G401 (cell line): ENCODE results near the gene FLT3. TPM values are rescaled to one million over a fixed set of nuclear protein-coding genes. Genes with fewer than 3 reads are reported as not detected.
A peak's percentile ranks its signal among the peaks of the same experiment; 100 is the strongest.
"Not testable (repeated sequence)": the region's sequence is repeated elsewhere in the genome, so short reads cannot be mapped to it uniquely, and the experiment has no call there.

ENCODE experiments used
- DNase-seq: peaks from one replicate; pipeline ENCODE4 v3.0.0-alpha.2; 2015; ENCODE audit warnings: low spot score
- in situ Hi-C: cut with HindIII; loops from 2 replicates; pipeline ENCODE4 v1.10.0; 2016; ENCODE audit warnings: low sequenced_read_pairs, mixed read lengths
- total RNA-seq: library from RNA; depleted of rRNA; stranded (reverse); fragments of >200 nt; shearing (Covaris generic); gene quantifications from 2 replicates; pipeline ENCODE4 v1.2.3, GENCODE V29; 2014

FLT3 gene
- total RNA-seq, 1 experiment from 2014 or later: not detected

DNA sequence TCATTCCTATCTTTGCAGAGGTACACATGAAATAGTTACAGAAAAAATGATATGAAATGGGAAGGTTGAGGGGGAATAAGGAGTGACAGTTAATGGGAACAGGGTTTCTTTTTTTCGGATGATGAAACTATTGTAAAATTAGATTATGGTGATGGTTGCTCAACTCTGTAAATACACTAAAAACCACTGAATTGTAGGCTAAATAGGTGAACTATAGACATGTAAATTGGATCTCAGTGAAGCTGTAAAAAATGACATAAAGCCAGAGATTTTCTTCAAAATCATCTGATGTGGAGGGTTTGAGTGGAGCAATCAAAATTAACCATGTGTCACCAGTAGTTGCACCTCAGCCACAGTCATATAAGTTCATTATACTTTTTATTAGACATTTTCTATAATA, 6.6 kb upstream of the FLT3 start:
- in situ Hi-C loops: no loop called here
- no peak for DNase-seq

DNA sequence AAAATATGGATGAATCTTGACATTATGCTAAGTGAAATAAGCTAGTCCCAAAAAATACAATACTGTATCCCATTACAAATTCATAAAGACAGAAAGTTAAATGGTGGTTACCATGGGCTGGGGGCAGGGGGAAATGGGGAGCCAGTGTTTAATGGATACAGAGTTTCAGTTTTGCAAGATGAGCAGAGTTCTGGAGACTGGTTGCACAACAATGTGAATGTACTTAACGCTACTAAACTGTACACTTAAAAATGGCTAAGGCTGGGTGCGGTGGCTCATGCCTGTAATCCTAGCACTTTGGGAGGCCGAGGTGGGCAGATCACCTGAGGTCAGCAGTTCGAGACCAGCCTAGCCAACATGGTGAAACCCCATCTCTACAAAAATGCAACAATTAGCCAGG, 1.5 kb upstream of the FLT3 start:
- DNase-seq, in situ Hi-C loops: not testable (repeated sequence)

DNA sequence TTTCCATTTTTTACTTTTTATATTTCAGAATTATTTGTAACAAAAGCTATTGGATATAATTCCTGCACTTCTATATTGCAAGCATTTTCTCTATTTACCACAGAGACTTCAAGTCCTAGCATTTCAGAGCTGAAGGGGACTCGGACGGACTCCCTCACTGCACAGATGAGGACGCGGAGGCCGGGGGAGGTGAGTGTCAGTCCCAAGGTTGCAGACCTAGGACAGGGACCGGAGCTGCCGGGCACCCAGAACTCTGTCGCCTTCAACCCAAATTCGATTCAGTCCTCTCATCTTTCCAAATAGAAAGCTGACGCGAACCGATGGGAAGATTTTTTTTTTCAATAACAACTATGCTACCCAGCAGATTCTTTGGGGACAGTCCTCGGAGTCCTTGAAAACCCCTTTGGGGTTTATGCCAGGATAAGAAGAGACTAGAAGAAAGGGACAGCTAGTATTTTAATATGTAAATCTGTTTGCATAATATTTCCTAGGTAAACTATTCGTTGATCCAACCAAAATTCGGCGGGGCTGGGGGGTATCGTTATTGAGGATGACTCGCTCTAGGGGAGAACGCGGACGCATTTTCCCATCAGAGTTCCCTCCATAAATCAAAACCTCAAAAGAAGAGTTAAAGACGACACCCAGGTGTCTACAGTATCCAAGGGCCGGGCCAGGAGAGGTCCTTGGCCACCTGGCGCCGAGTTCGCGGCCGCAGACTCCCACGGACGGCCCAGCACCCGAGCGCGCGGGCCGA, 803 bp downstream of the FLT3 start:
- in situ Hi-C loops: no loop called here
- DNase-seq: peak; percentile 60

DNA sequence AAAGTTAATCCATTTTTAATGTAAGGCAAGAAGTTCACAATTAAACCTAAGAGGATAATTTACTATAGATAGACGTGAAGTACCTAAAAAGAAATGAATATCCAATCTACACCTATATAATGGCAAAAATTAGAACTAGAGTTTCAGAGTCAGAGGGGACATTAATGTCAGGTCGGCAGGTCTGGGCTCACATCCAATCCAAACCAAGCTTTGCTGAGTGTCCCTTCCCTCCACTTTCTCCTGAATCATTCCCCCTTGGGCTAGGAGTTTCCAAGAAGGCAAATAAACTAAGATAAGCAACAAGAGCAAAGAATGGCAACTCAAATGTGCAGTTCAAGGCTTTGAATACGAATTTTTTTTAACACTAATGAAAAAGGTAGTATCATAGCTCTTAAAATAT, 2.9 kb downstream of the FLT3 start:
- in situ Hi-C loops: no loop called here
- DNase-seq: no peak

DNA sequence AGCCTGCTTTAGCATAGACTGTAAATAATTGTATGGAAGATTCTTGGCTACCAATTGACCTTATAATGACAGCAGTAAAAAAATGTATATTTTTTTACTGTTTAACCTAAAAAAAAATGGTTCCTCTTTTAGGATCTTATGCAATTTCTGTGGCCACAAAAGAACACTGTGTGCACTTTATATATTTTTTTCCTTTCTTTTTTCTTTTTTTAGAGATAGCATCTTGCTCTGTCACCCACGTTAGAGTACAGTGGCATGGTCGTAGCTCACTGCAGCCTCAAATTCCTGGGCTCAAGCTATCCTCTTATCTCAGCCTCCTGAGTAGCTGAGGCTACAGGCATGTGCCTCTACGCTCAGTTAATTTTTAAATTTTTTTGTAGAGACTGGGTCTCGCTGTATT, 6.1 kb downstream of the FLT3 start:
- in situ Hi-C loops: no loop called here

DNA sequence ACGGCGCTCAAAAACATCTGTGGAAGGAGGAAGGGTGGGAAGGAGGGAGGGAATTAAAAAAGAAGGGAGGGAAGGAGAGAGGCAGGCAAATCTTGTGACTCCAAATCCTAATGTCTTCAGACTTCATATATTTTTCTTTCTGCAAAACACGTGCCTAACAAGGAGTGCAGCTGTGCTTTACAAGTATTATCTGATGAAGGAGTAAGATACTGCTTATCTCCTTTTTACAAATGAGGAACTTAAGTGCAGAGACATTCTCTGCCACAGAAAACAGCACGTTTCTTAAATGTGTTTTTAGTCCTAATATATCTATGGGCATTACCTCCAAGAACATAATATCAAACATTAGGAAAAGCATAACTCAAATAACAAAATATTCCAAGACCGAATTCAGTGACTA, 6.5 kb downstream of the FLT3 start:
- in situ Hi-C loops: no loop called here
- DNase-seq: no peak

More for the DNA sequence above, 6.1 kb downstream of the FLT3 start:
- DNase-seq: no peak

DNA sequence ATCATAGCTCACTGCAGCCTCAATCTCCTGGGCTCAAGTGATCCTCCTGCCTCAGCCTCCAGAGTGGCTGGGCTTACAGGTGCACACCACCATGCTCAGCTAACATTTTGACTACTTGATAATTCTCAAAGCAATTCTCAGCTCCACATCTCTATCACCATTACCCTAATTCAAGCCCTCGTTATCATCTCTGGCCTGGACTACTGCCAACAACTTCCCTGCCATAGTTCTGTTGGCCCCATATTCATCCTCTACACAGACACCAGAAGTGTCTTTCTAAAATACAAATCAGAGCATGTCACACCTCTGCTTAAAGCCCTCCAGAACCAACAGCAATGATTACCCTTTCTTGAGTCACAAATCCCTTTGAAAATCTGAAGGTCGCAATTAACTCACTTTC, 7.9 kb downstream of the FLT3 start:
- in situ Hi-C loops: no loop called here
- no peak for DNase-seq

DNA sequence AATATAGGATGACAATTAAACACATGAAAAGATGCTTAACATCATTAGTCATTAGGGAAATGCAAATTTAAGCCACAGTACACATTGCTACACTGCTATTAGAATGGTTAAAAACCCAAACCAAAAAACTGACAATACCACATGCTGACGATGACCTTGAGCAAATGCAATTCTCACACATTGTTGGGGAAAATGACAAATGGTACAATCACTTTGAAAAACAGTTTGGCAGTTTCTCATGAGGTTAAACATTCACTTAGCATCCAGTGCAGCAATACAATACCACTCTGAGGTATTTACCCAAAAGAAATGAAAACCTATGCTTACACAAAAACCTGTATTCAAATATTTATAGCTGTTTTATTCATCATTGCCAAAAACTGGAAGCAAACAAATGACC, 11.3 kb downstream of the FLT3 start:
- no peak for DNase-seq
- in situ Hi-C loops: no loop called here

DNA sequence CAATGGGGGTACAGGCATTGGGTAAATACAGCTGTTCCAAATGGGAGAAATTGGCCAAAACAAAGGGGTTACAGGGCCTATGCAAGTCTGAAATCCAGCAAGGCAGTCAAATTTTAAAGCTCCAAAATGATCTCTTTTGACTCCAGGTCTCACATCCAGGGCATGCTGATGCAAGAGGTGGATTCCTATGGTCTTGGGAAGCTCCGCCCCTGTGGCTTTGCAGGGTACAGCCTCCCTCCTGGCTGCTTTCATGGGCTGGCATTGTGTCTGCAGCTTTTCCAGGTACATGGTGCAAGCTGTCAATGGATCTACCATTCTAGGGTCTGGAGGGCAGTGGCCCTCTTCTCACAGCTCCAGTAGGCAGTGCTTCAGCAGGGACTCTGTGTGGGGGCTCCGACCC, 22.6 kb downstream of the FLT3 start:
- in situ Hi-C loops: not testable (repeated sequence)
- DNase-seq: peak; percentile 13

DNA sequence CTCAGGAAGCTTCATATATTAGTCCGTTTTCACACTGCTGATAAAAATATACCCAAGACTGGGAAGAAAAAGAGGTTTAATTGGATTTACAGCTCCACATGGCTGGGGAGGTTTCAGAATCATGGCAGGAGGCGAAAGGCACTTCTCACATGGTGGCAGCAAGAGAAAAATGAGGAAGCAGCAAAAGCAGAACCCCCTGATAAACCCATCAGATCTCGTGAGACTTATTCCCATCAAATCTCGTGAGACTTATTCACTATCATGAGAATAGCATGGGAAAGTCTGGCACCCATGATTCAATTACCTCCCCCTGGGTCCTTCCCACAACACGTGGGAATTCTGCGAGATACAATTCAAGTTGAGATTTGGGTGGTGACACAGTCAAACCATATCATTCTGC, 23.1 kb downstream of the FLT3 start:
- no peak for DNase-seq
- in situ Hi-C loops: no loop called here

DNA sequence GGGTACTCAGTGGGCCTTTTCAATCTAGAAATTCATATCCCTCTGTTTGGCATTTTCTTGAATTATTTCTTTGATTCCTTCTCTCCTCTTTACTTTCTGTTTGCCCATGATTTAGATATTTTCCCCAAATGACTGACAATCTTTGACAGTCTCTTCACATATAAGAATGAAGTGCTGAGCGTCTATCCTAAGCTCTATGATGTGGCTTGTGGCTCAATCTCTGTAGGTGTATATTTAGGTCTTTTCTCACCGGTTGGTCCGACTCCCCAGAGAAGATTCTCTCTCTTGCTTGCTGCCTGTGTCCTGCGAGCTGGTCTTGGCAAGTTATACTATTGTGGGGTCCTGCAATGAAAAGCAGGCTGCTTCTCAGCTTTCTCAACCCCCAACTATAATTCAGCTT, 29.0 kb downstream of the FLT3 start:
- DNase-seq: no peak
- in situ Hi-C loops: no loop called here

DNA sequence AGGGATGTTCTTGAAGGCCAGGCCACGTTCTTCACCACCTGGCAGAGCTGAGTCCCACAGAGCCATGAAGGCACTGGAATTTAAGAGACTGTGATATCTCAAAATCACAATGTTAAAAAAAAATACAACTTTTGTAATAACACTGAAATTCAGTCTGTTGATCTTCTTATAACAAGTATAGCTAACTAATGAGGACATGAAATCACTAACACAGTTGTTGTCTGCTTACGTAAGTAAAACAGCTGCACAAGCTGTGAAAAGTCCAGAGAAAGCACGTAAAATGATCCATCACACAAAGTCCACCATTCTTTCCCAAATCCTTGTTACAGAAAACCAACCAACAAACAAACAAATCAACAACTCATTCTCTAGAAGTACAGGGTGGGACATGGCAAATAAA, 32.9 kb downstream of the FLT3 start:
- in situ Hi-C loops: no loop called here
- no peak for DNase-seq

DNA sequence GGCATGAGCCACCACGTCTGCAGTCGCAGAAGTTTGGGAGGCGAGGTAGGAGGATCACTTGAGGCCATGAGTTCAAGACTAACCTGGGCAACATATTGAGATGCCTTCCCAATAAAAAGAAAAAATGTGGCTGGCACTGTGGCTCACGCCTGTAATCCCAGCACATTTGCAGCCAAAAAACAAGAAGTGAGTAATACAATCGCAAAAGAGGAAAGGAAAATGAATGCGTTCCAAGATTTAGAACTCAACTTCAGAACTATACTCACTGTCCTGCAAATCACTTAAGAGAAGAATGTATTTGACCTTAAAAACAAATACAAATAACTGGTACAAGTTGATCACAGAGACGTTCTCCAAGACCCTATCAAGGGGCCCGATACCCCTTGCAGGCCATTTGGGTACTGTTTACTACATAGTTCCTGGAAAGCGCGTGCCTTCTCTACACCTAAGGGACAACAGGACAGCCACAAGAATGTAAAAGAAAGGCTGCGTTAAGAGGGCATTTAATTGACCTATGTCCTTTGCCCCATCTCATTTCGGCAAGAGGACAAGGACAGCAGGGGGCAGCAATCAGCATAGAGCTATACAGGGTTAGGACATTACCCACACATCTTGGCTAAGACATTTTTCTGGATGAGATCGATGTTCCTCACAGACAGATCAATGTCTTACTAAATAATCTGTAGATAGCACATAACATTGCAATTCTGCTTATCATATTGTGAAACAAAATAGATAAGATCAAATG, 41.3 kb downstream of the FLT3 start:
- DNase-seq: peak; percentile 23
- in situ Hi-C loops: no loop called here

DNA sequence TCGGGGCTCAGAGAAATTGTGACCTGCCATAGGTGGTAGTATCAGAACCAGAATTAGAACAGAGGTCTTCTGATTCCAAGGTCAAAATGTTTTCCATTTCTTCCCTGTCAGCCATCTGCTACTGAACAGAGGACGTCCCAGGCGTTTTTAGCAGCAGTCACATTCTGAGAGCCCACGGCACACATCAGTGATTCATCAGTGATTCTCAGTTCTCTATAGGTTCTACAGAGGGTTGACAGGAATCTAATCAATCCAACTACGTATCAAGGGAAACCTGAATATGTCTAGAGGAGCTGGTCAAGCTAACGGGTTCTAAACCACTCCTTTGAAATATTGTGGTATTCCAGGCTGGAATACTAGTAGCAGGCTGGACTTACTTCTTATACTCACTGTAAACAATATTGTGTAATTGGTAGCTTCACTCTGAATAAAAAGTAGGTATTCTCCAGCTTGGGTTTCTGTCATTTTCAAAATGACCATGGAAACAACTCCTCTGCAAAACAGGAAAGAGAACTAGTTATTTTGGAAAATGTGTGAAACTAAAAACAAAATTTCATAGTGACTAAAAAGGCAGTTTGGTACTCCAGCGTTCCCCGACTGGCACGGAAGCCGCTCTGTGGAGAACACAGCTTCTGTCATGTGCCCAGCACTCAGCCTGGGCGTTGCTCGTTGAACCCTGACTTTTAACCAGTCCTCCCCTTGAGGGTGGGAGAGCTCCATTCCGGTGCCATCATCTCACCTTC, 43.2 kb downstream of the FLT3 start:
- in situ Hi-C loops: no loop called here

DNA sequence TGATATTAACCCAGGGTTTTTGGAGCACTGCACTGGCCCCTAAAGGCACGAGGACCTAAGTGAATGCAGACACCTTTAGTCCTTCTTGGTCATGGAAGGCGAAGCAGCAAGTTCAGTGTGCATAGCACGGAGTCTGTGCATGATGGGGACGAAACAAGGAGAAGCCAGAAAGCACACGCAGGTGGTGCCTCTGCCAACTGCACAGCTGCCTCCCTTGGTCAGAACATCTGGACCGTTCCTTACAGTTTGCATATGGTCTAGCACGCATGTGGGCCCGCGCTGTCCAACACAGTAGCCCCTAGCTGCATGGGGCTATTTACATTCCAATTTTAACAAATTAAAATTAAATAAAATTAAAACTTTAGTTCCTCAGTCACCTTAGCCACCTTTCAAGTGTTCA, 44.0 kb downstream of the FLT3 start:
- in situ Hi-C loops: no loop called here
- no peak for DNase-seq

More for the DNA sequence above, 43.2 kb downstream of the FLT3 start:
- no peak for DNase-seq

DNA sequence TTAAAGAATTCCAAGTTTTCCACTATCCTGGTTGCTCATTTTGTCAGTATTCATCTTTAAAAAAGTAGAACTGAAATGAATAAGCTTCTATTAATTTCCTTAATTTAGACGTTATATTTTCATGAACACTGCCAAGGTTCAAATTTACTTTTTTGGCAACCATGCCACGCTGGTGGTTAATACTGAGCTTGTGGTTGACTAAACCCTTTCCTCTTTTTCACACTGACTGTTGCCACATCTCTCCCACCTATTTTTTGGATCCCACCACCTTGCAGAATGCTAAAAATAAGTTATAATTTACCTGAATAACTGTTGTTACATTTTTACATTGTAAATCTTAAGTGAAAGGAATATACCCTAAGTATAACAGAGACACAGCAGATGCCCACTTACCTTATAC, 45.0 kb downstream of the FLT3 start:
- in situ Hi-C loops: no loop called here
- no peak for DNase-seq

DNA sequence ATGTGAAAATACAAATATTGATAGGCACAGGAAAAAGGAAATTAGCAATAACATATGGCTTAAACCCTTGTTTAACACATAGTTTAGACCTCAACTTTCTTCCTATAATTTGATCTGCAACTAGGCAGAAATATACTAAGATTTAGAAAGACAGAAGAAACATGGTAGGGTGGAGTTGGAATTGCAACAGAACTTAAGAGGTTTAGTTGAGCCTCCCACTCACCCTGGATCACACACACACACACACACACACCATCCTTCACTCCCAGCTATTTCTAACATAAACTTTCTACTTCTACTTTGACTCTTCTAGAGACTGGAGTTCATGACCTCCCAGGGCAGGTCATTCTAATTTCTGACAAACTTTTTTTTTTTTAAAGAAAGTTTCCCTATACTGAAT, 47.4 kb downstream of the FLT3 start:
- no peak for DNase-seq
- in situ Hi-C loops: no loop called here

DNA sequence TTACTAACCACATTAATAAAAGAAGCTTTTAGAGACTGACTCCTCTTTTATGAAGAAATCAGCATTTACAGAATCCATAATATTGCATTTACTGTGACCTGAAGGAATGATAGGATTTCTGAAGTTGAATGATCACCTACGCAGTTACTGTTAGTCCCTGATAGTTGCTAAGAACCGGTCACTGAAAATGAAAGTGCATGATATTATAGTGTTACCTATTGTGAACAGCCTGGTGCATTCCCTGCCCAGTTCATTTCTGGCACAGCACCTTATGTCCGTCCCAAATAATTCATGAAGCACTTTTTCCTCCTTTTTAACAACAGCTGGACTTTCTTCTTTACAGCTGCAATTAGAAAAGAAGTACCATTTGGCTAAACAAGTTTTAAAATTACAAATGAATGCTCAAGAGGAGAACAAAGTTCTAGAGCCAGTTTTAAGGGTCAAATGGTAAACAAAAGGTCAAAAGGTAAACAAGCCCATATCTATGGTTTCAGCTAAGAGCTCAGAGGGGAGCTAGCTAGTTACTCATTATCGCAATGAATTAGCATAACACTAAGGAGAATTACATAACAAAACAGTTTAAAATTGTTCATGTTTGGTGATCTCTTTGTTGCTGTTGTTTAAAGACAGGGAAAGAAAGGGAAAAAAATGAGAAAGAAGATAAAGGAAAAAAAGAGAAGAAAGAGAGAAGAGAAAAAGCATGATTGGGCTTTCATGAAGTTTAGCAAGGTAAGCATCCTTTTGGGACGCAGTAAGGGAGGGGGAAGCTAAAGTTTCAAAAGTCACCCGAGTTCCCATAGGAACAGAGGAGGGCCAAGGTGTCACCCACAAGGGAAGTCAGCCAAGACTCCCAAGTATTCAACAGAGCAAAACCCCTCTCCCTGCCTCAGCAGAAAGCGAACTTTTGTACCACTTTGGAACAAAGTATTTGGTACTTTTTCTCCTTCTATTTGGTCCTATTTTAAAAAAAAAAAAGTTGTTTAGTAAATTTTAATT, 50.2 kb downstream of the FLT3 start:
- no peak for DNase-seq
- in situ Hi-C loops: no loop called here

DNA sequence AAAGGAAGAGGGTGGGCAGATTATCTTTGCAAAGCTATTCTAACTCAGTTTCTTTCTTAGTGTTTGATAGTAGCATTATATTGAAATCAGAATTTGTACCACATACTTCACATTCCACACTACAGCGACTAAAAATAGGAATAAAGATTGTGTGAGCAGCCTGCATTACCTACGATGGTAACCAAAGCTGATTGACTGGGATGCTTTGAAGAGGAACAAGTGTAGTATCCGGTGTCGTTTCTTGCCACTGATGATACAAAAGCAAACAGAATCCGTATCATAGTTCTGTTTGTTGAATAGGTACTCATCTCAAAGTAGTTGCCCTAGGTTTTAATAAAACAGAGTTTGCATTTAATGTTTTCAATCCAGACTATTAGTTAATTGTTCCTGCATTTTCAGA, 51.2 kb downstream of the FLT3 start:
- no peak for DNase-seq
- in situ Hi-C loops: no loop called here
